NCI-H2081 (cell line): ENCODE results near the gene SMYD2.

Source experiments
- DNase-seq, 2 experiments: peaks; one replicate each; lab custom pipeline; 2025; lab: John Stamatoyannopoulos, UW

The SMYD2 gene

GRCh38 chr1:214281021-214281719 lies at the start of gene SMYD2:
TSS of gene SMYD2 (plus strand) at chr1:214281159. CDS start at chr1:214281255, 96 bp downstream.
- DNase-seq, result peak; percentile 83 to 89

DNA sequence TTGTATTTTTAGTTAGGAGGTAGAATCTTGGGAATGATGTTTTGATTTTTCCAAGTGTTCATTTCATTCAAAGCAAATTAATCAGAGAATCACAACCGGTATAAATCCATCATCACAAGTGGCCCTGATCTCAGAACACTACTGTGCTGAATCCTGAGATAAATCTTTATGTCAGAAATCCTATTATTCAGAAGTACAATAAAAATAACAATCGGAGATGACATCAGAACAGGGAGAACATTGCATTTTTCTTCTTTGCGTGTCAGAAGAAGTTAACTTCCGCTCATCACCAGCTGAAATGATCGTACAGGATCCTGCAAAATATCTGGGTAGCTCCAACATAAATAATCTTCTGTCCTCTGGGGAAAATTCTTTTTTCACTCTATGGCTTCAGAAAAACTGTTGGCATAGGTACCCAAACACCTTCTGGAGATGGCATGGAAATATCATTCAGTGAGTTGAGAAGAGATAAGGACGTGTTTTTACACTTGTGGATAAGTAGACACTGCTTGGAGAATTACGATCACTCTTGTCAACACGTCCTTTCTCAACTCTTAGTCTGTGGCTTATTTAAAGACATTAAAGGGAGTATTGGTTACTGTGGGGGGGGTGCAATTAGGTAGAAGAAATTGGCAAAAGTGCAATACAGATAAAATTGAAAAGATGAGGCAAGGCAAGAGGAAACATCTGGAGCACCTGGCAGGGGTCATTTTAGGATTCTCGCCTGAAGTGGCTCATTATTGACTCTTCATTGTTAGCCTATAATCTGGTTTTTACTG lies 46.9 kb upstream of the SMYD2 start:
- peak in 1 of 2 experiments; percentile 94 for DNase-seq

- peak in 1 of 2 experiments; percentile 77 for DNase-seq
These were observed 46.3 kb upstream of the SMYD2 start for GRCh38 chr1:214234635-214235025.

- DNase-seq, result no peak
These were observed 44.5 kb upstream of the SMYD2 start for GRCh38 chr1:214236477-214236876.

GRCh38 chr1:214241060-214241459 lies 39.9 kb upstream of the SMYD2 start:
- DNase-seq, result no peak

GRCh38 chr1:214244252-214244651 lies 36.7 kb upstream of the SMYD2 start:
- DNase-seq, result no peak

- DNase-seq, result no peak
These were observed 36.1 kb upstream of the SMYD2 start for GRCh38 chr1:214244841-214245240.

DNA sequence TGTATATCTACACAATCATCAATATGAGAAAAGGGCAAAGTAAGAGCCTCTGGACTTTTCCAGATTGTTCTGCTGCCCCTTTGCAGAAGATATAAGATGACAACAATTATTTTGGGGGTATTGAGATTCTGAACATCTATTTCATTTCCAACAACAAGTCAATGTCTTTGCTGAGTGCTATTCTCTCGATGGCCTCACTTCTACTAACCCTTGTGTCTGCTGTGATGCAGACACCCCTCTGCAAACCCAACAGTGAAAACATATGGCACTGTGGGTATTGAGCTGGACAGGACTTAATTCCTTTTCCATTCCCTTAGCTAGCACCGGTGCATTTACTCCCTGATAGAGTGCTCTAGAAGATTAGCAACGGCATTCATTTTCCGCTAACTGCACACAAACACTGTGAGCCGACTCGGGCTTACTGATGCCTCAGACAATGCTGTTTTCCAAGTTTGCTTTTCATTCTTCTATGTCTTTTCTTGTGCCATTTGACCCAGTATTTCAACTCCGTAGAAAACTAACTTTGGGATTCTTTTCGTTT lies 33.4 kb upstream of the SMYD2 start:
- no peak for DNase-seq

DNA sequence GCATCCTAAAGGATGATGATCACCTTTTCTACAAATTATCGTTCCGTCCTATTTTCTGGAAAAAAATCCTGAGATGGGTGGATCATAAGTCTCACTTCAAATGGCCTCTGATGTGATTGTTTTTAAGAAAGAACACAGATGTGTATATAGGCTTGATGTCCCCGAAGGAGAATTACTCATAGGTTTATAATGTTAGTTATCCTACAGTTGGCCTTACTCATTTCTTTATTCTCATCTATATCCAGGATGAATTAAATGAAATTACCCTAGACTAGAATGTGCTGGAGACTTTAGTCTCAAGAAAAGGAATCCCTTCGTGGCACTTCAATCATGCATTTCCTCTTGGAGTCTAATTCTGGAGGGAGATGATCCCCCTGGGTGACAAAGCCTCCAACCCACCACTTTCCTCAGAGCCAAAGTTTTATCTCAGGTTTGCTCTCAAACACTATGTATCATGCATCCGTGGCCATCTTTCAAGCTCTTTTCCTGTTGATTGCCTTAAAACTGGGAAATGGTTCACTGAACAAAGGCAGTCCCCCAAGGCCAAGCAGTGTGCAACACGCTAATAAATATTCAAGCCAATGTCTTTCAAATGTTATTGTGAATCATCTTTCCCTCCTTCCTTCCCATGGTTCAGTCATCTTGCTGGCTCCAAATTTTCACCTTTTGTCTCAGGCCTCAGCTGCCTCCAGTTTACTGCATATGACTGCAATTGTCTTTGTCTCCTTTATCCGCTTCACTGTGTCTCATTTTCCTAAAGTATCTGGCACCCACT lies 32.5 kb upstream of the SMYD2 start:
- no peak for DNase-seq

DNA sequence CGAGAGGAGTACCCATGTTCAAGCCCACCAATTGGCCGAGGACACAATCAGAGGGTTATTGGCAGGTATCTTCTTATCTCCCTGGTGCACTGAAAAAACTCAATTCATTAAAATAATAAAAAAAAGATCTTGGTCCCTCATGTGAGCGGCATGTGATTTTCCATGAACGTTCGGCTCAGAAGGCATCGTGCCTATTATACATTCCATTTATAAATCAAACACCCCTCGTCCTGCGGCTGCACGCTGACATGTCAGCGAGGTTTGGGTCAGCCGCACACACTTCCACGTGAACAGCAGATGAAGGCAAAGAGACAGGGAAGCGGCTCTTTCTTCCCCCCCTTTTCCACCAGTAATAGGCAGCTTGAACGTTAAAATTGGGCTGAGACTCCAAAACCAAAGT lies 31.3 kb upstream of the SMYD2 start:
- DNase-seq, result no peak

GRCh38 chr1:214251354-214251753 lies 29.6 kb upstream of the SMYD2 start:
- DNase-seq, result peak in 1 of 2 experiments; percentile 34

GRCh38 chr1:214255509-214255908 lies 25.4 kb upstream of the SMYD2 start:
- DNase-seq, result no peak

DNA sequence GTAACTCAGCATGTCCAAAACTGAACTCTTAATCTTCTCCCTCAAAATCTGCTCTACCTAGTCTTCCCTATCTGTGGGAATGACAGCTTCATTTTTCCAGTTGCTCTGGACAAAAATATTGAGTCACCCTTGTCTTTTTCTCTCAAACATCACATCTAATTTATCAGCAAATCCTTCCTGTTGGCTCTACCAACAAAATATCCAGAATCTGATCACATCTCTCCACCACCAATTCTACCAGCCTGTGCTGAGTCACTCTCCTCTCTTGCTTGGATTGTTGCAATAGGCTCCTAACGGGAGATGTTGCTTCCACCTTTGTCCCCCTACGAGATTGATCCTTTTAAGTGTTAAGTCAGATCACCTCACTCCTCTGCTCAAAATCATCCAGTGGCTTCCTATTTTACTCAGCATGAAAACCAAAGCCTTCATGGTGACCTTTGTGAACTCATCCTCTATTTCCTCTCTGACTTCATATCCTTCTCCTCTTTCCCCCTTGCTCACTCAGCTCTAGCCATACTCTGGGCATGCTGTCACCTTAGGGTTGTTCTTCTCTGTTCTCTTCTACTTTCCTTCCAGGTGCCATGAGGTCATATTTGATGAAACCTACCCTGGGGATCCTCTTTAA lies 21.5 kb upstream of the SMYD2 start:
- DNase-seq, result no peak

DNA sequence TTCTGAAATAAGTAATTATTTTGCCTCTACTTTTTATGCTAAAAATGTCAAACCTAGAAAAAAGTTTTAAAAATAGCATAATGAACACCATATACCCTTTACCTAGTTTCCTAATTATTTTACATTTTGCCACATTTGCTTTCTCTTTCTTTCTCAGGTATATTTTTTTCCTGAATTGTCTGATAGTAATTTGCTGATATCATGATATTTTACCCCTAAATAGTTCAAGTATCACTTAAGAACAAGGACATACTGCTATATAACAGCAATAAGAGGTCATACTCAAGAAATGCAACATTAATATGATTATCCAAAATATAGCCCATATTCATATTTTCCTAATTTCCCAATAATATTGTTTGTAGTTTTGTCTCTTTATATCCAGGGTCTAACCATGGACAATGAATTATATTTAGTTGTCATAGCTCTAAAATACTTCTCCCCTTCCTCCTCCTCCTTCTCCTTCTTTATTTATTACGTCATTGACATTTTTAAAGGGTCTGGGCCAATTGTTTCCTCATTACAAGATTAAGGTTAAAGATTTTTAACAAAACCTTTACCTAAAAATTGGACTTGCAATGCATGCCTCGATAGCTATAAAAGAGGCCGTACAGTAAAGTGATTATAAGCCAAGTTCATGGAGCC lies 20.3 kb upstream of the SMYD2 start:
- no peak for DNase-seq

GRCh38 chr1:214261206-214262123 lies 19.5 kb upstream of the SMYD2 start:
- DNase-seq, result peak; percentile 88 to 91

GRCh38 chr1:214264196-214264595 lies 16.8 kb upstream of the SMYD2 start:
- DNase-seq, result peak in 1 of 2 experiments; percentile 34

DNA sequence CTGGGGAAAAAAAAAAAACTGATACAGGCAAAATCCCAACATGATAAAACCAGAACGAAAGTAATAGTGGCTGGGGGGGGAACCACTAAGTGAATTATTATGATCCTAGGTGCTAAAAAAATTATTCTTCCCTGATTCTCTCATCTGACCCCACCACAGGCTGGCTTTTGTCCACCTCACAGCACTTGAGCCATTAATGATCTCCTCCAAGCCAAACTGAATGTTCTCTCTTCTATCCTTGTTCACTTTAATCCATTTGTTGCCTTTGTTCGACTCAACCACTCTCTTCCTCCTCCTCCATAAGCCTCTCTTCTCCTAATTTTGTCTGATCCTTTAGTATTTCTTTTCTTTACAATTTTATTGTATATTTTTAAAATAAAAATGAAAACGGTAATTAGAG lies 16.0 kb upstream of the SMYD2 start:
- DNase-seq, result no peak

DNA sequence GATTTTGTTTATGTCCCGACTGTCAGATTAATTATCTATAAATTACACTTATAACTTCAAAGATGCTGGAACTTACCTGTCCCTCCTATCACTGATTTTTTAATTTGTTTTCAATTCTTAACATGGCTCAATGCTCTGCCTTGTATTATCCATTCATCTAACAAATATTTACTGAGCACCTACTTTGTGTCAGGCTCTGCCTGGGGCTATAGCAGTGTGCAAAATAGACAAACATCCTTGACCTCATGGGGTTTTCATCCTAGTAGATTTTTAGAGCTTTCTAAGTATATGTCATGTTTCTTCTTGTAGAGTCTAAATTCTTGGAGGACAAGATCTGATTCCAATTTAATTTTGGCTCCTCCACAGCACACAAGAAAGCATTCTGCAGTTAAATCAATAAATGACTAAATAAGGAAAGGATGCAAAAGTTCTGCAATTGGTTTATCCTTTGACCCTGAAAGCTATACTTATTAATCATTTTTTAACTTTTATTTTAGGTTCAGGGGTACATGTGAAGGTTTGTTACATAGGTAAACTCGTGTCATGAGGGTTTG lies 10.8 kb upstream of the SMYD2 start:
- DNase-seq, result no peak

GRCh38 chr1:214271174-214271858 lies 9.6 kb upstream of the SMYD2 start:
- DNase-seq, result no peak
